Cardiac fibroblast (primary cell): ENCODE measurements around the gene RIPK1.
"Not testable (repeated sequence)": the region's sequence is repeated elsewhere in the genome, so short reads cannot be mapped to it uniquely, and the experiment has no call there.

ENCODE experiments used
- DNase-seq, 2 donors: peaks; one replicate each; pipeline versions ENCODE4 v3.0.0 to v3.0.0-alpha.2; 2010; ENCODE audit warnings: low read depth in 2 of 2
- H3K4me3 ChIP-seq, 2 donors: replicated peaks in 1 of 2; 1 replicate in 1 of 2; 2 replicates in 1 of 2; pipeline ENCODE4 v1.5.1; 2011; ENCODE audit warnings: low read depth in 2 of 2, low read length in 2 of 2, mild to moderate bottlenecking in 2 of 2, moderate library complexity in 1 of 2
- TF ChIP-seq, protein P1 (sequence below): IDR thresholded peaks from one replicate; pipeline ENCODE4 v1.5.1; 2011; ENCODE audit warnings: low read depth, mild to moderate bottlenecking, low read length, inconsistent platforms

Gene RIPK1

DNA sequence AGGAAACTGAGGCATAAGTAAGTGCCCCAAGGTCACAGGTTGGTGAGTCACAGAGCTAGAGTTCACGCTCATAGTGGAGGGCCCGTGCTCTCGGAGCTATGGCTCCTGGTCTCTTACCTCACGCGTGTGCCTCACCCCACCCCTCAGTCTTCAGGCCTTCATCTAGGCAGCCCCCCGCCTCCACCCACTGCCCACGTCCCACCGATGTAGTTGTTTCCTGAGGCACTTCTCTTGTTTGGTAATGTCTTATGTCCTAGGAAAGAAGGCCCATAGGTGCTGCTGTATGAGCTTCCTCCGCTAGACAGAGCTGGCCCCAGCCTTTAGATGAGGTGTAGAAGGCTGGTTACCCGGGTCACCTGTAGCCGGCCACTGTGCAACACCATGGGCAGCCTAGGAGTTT lies 5.1 kb downstream of the RIPK1 start:
- no peak overlapping the region for H3K4me3 ChIP-seq
- no peak for DNase-seq
- TF ChIP-seq, protein P1, sequence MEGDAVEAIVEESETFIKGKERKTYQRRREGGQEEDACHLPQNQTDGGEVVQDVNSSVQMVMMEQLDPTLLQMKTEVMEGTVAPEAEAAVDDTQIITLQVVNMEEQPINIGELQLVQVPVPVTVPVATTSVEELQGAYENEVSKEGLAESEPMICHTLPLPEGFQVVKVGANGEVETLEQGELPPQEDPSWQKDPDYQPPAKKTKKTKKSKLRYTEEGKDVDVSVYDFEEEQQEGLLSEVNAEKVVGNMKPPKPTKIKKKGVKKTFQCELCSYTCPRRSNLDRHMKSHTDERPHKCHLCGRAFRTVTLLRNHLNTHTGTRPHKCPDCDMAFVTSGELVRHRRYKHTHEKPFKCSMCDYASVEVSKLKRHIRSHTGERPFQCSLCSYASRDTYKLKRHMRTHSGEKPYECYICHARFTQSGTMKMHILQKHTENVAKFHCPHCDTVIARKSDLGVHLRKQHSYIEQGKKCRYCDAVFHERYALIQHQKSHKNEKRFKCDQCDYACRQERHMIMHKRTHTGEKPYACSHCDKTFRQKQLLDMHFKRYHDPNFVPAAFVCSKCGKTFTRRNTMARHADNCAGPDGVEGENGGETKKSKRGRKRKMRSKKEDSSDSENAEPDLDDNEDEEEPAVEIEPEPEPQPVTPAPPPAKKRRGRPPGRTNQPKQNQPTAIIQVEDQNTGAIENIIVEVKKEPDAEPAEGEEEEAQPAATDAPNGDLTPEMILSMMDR, result no peak

GRCh38 chr6:3075772-3076113 lies 7.4 kb downstream of the RIPK1 start:
- TF ChIP-seq, protein P1, result no peak
- DNase-seq, result no peak
- no peak overlapping the region for H3K4me3 ChIP-seq

- H3K4me3 ChIP-seq, result no peak overlapping the region
- DNase-seq, result no peak
- TF ChIP-seq, protein P1, result no peak
These were observed 8.0 kb downstream of the RIPK1 start for GRCh38 chr6:3076320-3076719.

DNA sequence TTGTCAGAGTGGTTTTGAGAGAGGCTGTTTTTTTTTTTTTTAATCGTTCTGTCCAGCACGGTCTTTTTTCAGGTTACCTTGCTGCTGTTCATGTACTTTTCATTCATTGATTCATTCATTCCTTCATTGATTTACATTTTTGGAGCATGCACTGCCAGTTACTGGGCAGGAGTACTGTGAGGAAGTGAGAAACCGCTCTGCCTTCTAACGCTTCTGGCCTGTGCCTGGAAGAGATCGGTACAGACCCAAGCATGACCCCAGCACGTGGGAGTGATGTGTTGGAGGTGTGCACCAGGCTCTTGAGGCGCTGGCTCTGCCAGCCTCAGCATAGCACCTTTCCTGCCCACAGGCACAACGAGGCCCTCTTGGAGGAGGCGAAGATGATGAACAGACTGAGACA lies 9.1 kb downstream of the RIPK1 start:
- DNase-seq, result no peak

GRCh38 chr6:3078952-3079351 lies 10.7 kb downstream of the RIPK1 start:
- DNase-seq, H3K4me3 ChIP-seq: not testable (repeated sequence)

More for the DNA sequence above, 9.1 kb downstream of the RIPK1 start:
- TF ChIP-seq, protein P1, result no peak
- H3K4me3 ChIP-seq, result no peak overlapping the region

- TF ChIP-seq, protein P1, result no peak
- no peak for DNase-seq
- no peak overlapping the region for H3K4me3 ChIP-seq
These were observed 11.4 kb downstream of the RIPK1 start for GRCh38 chr6:3079682-3080081.

- H3K4me3 ChIP-seq, result no peak overlapping the region
- TF ChIP-seq, protein P1, result no peak
- no peak for DNase-seq
These were observed 13.7 kb downstream of the RIPK1 start for GRCh38 chr6:3081960-3082359.
